ENCODE measurements around the gene CPB2.

DNA sequence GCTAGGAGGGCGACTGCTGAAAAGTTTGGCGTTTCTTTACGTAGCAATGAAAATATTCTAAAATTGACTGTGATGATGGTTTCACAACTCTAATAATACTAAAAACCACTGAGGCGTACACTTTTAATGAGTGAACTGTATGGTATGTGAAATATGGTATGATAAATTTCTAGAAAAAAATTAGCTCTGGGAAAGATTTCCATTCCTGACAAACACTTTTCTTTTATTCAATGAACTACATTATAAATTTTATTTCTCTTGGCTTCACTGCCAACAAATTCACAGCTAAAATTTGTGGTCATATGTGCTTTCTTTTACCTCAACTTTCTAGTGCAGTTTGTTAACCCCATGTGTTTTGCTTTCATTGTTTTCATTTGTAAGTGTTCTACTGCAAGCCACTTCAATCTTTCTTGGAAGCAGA, 63.4 kb downstream of the CPB2 start:
- TF ChIP-seq, protein P1, sequence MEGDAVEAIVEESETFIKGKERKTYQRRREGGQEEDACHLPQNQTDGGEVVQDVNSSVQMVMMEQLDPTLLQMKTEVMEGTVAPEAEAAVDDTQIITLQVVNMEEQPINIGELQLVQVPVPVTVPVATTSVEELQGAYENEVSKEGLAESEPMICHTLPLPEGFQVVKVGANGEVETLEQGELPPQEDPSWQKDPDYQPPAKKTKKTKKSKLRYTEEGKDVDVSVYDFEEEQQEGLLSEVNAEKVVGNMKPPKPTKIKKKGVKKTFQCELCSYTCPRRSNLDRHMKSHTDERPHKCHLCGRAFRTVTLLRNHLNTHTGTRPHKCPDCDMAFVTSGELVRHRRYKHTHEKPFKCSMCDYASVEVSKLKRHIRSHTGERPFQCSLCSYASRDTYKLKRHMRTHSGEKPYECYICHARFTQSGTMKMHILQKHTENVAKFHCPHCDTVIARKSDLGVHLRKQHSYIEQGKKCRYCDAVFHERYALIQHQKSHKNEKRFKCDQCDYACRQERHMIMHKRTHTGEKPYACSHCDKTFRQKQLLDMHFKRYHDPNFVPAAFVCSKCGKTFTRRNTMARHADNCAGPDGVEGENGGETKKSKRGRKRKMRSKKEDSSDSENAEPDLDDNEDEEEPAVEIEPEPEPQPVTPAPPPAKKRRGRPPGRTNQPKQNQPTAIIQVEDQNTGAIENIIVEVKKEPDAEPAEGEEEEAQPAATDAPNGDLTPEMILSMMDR (IDR thresholded peaks at IDR 0.05 in 8 of 11, conservative IDR thresholded peaks at IDR 0.05 in 3 of 11), result no peak
- TF ChIP-seq POLR2A (IDR thresholded peaks at IDR 0.05) (no peak), POLR2AphosphoS5 (IDR thresholded peaks at IDR 0.05) (no peak)
